NCI-H2081 treated with DMSO at 0.1 percent for 48 hours (cell line): ENCODE measurements around the gene WBP11.
A peak's percentile ranks its signal among the peaks of the same experiment; 100 is the strongest.

Experiments
- DNase-seq: peaks from one replicate; lab custom pipeline; 2025; lab: John Stamatoyannopoulos, UW

Gene WBP11

DNA sequence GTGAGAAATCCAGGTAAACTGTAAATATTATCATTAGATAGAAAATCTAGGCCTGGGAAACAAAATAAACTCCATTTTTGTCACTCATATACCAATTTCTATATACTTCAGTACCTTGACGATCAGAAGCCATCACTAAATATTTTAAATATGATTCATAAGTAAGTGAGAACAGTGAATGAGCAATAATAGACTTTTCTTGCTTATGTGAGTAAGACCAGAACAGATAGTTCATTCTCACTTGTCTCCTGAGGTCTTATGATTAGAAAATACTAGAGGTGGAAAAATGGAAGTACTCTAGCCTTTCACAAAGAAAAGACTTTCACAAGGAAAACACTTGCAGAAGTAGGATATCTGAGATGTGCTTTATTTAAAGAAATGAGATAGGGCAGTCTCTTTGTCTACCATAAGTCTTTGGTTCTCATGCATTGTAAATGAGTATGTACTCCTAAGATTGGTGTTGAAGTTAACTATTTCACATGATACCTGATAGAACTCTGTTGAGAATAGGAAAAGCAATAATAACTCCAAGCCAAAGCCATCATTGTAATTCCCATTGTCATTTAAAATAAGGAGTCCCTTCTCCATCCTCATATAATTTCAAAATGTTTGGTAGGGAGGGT lies 20.8 kb upstream of the WBP11 start:
- DNase-seq: no peak

GRCh38 chr12:14814014-14814413 lies 10.7 kb upstream of the WBP11 start, which contains the start of gene SMCO3:
Gene SMCO3, minus strand, starts transcription at chr12:14814182. Its CDS starts 7,502 bp downstream, at chr12:14806680.
- DNase-seq: no peak

DNA sequence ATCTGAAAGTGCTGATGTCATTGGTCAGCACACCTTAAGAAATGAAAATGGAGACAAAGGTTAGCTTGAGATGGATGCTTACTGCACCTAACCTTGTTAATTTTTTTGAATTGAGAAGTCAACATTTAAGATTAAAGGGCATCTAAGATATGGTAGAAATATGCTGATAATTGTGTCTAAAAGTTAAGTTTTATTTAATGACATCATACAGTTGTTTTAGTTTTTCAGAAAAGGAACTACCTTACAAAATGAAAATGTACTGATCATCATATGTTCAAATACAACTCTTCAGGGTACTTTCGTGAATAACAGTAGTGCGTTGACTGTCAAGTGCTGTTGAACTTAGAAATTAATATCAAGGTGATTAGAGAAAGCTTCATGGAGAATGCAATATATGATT lies 8.2 kb upstream of the WBP11 start:
- no peak for DNase-seq

GRCh38 chr12:14810953-14811483 lies 7.7 kb upstream of the WBP11 start:
- no peak for DNase-seq

DNA sequence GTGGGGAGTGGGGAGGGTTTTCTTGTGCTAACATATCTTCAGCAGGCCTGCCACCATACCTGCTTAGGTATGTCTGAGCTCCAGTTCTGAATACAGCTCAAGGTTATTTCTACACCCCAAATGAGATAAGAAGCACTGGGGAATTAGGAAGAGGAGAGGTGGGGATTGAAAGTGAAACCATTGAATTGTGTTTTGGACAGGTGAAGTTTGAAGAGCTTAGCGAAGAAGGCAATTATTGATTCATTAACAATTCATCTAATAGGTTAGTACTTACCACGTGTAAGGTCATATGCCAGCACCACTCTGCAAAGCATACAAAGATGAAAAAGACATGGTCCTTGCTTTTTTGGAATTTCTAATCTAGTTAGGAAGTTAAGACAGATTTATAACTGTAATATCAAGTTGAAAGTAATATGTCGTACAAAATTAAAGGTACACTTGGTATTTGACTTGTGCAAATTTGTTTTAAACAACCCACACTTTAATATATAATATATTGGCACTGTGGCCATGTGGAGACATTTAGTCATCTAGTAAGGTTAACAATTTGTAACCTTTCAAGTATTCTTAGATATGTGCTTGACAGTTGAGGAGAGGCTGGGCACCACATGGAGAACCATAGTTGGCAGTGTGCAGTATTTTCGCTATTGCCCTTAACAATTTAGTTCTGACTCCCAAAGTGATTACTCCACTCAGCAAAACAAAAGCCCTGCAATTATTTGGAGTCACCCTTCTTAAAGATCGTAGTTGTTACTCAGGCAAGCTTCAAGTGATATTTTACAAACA lies 7.1 kb upstream of the WBP11 start:
- DNase-seq: no peak

DNA sequence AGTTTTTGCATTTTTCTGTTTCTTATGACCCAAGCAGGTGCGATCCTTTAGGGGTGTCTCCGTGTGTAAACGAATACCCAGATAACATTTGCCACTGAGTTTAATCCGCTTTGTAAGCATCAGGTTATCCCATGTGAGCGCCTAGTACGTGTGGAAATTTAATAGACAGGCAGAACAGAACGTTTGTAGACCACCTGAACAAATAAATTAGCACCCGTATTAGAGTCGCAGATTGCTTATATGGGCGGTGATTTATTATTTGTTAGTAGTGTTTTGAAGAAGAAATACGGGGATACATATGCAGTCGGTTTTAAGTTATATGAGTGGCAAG lies 517 bp upstream of the WBP11 start:
- no peak for DNase-seq

GRCh38 chr12:14802721-14803010 lies 612 bp downstream of the WBP11 start:
- no peak for DNase-seq

DNA sequence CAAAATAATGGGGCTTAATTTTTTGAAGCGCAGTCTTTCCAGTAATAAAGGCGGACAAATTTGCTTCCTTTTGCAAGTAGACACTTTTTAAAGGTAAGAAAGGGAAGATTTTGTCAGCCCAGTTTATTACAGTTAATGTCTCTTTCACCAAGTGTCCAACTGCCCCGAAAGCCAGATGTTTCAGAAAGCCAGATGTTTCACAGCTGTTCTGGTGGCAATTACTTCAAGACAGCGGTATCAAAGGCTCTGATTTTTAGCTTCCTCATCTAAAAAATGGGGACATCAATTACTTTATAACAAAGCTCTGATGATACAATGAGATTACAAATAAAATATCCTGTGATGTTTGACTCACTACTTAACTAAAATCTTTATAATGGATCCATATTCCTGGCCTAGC lies 1.0 kb downstream of the WBP11 start:
- DNase-seq: no peak

DNA sequence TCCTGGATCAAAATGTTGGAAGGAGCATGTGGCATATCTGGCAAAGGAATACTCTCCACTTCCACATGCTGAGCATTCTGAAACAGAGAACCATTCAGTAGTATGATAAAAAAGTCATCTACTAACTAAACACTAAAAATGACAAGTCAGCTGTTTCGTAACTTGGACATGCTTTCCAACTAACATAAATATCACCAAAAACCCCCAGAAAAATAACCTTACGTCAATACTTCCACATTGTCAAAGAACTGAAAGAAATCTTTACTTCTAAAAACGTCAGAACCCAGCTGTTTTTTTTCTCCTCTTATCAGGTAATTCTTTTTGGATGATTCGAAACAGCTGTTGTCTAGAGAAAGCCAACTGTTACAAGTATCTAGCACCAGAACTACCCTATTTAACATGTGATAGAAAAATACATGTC lies 8.2 kb downstream of the WBP11 start:
- DNase-seq: no peak

DNA sequence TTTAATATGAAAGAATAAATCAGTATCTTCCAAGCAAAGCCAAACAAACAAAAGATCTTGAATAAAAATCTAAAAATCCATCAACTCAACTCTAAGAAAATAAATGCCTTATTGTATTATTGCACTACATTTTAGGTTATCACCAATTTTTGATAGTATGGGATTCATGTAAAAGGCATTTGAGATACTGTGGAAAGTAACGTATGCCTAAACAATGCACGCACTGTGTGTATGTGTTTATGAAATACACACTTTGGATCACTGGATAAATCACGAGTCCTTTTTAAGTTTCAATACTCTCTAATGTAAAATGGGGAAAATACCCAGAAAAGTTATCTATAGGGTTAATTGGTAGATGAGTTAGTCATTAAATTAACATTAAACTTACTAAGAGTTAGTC lies 17.7 kb downstream of the WBP11 start:
- no peak for DNase-seq

DNA sequence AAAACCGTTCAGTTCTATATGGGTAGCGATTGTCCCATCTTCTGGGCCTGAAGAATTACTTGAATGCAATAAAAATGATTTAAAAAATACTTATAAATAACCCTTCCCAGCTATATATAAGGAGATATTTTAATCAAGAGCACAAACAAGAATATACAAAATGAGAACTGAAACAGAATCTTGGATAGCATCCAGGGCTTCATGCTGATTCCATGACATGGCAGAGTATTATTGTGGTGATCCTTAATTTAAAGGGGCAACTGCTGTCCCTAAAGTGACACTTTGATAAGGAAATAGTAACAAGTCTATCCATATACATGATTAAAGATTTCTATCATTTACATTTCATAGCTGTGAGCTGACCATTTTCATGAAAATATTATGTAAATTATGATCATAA lies 18.8 kb downstream of the WBP11 start:
- DNase-seq: no peak

- no peak for DNase-seq
Measured at GRCh38 chr12:14782756-14783155, 20.5 kb downstream of the WBP11 start.

DNA sequence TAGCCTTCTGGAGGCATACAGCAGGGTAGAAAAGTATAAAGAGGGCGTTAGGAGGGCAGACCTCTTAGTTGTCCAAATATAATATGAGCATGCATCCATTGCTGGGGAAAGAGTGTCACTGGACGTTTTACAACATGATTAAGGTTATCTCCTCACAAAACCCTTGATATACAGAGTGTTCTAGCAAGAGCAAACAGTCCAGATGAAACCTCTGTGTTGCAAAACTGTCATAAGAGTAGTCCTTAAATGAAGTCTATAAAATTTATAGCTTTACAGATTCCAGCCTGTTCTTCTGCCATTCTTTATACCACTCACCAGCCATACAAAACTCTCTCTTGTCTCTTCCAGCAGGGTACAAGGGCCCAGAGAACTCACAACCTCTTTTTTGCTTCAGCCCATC lies 21.7 kb downstream of the WBP11 start:
- DNase-seq: no peak

- DNase-seq: no peak
Measured at GRCh38 chr12:14780859-14781258, 22.4 kb downstream of the WBP11 start.

- DNase-seq: no peak
Measured at GRCh38 chr12:14779834-14780233, 23.4 kb downstream of the WBP11 start.

GRCh38 chr12:14777271-14777670 lies 26.0 kb downstream of the WBP11 start:
- DNase-seq: no peak

DNA sequence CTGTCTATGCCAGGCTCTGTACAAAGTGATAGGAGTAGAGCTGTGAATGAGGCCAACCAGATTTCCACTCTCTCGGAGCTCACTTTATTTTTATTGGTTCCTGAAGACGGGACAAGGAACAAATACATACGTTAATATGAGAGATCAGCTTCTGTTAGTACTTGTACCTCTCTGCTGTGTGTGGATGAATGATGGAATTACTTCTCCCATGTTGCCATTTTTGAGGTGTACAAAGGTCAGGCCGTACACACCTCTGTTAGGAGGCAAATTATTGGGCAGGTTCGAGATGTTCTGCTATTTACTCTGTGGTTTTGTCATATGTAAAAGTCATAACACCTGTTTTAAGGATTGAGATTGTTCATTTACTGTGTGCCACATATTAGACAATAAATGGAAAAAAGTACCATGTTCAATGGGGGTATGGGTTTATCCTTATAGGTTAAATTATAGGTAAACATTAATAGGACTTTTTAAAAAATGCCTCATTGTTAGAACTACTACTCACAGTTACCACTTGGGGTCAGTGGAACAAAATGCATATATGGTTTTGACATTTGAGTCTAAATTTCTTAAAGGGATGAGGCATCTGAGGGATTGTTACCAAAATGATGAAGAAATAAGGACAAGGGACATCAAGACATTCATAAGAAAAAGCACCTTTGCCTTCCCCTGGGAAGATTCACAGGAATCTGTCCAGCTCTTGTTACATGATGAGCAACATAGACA lies 26.9 kb downstream of the WBP11 start:
- no peak for DNase-seq

DNA sequence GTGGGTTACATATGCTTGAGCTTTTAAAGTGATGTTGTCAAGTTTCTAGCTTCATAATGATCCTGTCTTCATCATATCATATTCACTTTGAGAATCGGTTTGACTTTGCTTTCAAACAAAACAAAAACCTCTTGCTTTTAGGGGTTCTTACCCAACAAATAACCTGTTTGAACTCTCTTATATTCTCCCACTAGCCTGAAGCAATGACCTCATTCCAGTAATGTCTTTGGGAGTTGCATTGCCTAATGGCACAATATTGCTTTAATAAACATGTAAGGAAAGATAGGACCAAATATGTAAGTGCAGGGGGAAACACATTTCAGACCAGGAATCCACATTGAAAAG lies 27.7 kb downstream of the WBP11 start:
- DNase-seq: no peak

GRCh38 chr12:14774906-14775635 lies 28.2 kb downstream of the WBP11 start:
- no peak for DNase-seq

DNA sequence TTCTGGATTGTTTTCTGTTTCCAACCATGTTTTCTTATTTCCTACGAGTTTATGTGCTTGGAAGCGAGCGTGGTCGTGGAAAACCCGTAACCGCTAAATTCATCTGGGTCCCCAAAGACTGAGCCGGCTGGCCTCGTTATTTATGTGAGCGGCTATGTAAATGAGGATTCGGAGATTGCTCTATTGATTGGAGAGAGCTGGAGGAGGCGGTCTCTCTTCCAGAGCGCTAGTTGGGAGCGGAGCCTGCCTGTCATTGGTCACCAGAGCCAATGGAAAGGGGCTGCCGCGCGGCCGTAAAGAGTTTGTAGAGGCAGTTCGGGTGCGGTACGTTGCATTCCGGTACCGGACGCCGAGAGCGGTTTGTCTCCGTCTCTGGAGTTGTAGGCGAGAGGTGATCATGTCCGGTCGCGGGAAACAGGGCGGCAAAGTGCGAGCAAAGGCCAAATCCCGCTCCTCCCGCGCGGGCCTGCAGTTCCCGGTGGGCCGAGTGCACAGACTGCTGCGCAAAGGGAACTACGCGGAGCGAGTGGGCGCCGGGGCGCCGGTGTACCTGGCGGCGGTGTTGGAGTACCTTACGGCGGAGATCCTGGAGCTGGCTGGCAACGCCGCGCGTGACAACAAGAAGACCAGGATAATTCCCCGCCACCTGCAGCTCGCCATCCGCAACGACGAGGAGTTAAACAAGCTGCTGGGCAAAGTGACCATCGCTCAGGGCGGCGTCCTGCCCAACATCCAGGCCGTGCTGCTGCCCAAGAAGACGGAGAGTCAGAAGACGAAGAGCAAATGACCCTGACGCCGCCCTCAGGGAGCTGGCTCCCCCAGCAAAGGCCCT lies 29.0 kb downstream of the WBP11 start:
- peak; percentile 84 for DNase-seq

GRCh38 chr12:14773685-14774073 lies 29.6 kb downstream of the WBP11 start:
- no peak for DNase-seq

DNA sequence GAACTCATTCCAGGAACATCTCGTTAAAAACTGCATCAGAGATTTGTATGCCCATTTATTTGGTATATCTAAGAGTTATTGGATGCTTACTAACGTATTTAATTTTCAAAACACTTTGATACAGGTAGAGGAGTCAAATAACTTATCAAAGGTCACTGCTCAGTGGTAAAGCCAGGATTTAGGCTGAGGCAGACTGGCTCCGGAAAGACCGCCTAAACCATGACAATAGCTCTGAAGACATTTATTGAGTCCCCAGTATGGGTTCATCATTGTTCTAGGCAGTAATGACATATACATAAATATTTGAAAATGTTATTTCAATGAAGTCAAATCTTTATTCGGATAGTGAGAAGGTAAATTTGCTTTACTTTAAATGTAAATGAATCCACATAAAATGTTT lies 30.3 kb downstream of the WBP11 start:
- DNase-seq: no peak
